Ishikawa (cell line): ENCODE data around the gene SMAD3.

Experiments
- MAX ChIP-seq: IDR thresholded peaks from 2 replicates; pipeline ENCODE4 v1.6.1; 2012
- TAF1 ChIP-seq: IDR thresholded peaks from 2 replicates; pipeline ENCODE4 v1.6.1; 2012; ENCODE audit warnings: low read depth, mild to moderate bottlenecking

The SMAD3 gene

DNA sequence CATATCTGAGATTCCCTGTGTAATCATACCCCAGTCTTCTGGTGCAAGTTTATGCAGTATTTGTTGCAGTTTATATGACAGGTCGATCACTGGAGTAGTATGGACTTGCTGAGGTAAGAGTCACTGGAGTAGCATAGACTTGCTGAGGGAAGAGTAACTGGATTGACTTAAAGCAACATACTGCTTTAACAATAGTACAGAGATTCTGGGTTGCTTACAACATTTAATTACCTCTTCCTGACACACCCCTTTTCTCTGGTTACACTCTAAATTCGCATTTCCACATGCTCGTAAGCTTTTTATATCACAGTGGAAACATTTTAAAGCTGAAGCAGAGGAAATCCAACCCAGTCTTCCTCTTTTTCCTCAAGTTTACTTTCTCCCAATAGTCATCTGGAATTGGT, 177.3 kb downstream of the SMAD3 start:
- TF ChIP-seq TAF1: no peak
- TF ChIP-seq MAX: no peak; the same call in 1 of the 2 replicates
